Activated CD4-positive, alpha-beta memory T cell treated with anti-CD3 and anti-CD28 coated beads, Interleukin-2, amount 10 ng/mL, durations not matched to agents 7 days and 5 days (primary cell): ENCODE measurements around the gene MCF2. TPM values are rescaled to one million over a fixed set of nuclear protein-coding genes. Genes with fewer than 3 reads are reported as not detected.
"Not testable (repeated sequence)": the region's sequence is repeated elsewhere in the genome, so short reads cannot be mapped to it uniquely, and the experiment has no call there.

Source experiments
- CTCF ChIA-PET: fragments of 350-600 bp; sonication (Branson Sonifier 250); formaldehyde crosslinking; loops from one replicate; lab custom pipeline; 2021; ENCODE audit warnings: antibody characterized with exemption, inconsistent platforms; lab: Charles Lee
- POLR2A ChIA-PET: fragments of 350-600 bp; sonication (Branson Sonifier 250); formaldehyde crosslinking; loops from one replicate; lab custom pipeline; 2021; ENCODE audit warnings: antibody characterized with exemption; lab: Charles Lee
- DNase-seq: peaks from one replicate; pipeline ENCODE4 v3.0.0-alpha.2; 2020
- H3K27ac Mint-ChIP-seq: one replicate; pipeline ENCODE4 v1.8.0; 2021; ENCODE audit warnings: mild to moderate bottlenecking, mixed read lengths
- H3K27me3 Mint-ChIP-seq: one replicate; pipeline ENCODE4 v1.8.0; 2021; ENCODE audit warnings: mixed read lengths
- H3K36me3 Mint-ChIP-seq: one replicate; pipeline ENCODE4 v1.8.0; 2021; ENCODE audit warnings: low read depth, mixed read lengths
- H3K4me1 Mint-ChIP-seq: one replicate; pipeline ENCODE4 v1.8.0; 2021; ENCODE audit warnings: mixed read lengths
- H3K4me3 Mint-ChIP-seq: one replicate; pipeline ENCODE4 v1.8.0; 2021; ENCODE audit warnings: mild to moderate bottlenecking, mixed read lengths
- H3K9me3 Mint-ChIP-seq: one replicate; pipeline ENCODE4 v1.8.0; 2021; ENCODE audit warnings: mixed read lengths
- total RNA-seq, 2 experiments: library from RNA; stranded (reverse); gene quantifications; one replicate each; pipeline ENCODE4 v1.2.3, GENCODE V29; 2021

The MCF2 gene
- total RNA-seq, 2 experiments from 2014 or later = 0.25 to 0.40 TPM

DNA sequence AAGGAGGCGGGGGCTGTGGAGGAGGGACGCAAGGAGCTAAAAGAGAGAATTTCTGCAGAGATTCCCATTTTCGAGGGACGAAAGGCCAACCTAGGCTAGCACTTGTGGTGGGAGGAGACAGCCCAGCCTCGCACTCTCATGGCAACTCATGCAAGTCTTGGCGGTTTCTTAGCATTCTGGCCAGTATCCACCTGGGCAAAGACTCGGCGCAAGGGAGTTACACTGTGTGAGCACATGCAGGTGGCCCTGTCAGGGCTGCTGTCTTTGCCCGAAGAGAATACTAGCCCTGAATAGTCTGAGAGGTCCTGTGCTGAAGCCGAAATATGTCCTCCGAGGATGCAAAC, 15.5 kb downstream of the MCF2 start:
- peaks cover 19% of the 10 kb centered on the region for H3K27me3 Mint-ChIP-seq
- no peak overlapping the region for H3K4me3 Mint-ChIP-seq
- H3K9me3 Mint-ChIP-seq = no peaks in the 10 kb centered on the region
- POLR2A ChIA-PET = no interaction called here
- H3K36me3 Mint-ChIP-seq = no peaks in the 10 kb centered on the region
- DNase-seq = no peak
- CTCF ChIA-PET = no interaction called here
- peaks cover 8% of the 10 kb centered on the region for H3K4me1 Mint-ChIP-seq
- no peak overlapping the region for H3K27ac Mint-ChIP-seq

- CTCF ChIA-PET = no interaction called here
- H3K9me3 Mint-ChIP-seq = no peaks in the 10 kb centered on the region
- POLR2A ChIA-PET = no interaction called here
- DNase-seq = no peak
- H3K27me3 Mint-ChIP-seq = peaks cover 19% of the 10 kb centered on the region
- H3K36me3 Mint-ChIP-seq = no peaks in the 10 kb centered on the region
- peaks cover 8% of the 10 kb centered on the region for H3K4me1 Mint-ChIP-seq
- H3K27ac Mint-ChIP-seq = no peak overlapping the region
- H3K4me3 Mint-ChIP-seq = no peak overlapping the region
These were observed 16.0 kb downstream of the MCF2 start for GRCh38 chrX:139691843-139692505.

- H3K4me3 Mint-ChIP-seq = no peak overlapping the region
- CTCF ChIA-PET = no interaction called here
- no peak overlapping the region for H3K27ac Mint-ChIP-seq
- no peaks in the 10 kb centered on the region for H3K36me3 Mint-ChIP-seq
- peaks cover 8% of the 10 kb centered on the region for H3K4me1 Mint-ChIP-seq
- POLR2A ChIA-PET = no interaction called here
- H3K27me3 Mint-ChIP-seq = peaks cover 19% of the 10 kb centered on the region
- DNase-seq = no peak
- no peaks in the 10 kb centered on the region for H3K9me3 Mint-ChIP-seq
These were observed 16.5 kb downstream of the MCF2 start for GRCh38 chrX:139691493-139691842.

DNA sequence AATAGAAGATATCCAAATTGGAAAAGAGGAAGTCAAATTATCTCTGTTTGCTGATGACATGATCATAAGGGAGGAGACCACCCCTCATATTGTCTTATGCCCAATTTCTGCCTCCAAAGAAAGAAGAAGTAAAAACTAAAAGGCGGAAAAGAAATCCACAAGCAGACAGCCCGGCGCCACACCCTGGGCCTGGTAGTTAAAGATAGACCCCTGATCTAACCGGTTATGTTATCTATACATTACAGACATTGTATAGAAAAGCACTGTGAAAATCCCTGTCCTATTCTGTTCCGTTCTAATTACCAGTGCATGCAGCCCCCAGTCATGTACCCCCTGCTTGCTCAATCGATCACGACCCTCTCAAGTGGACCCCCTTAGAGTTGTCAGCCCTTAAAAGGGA, 22.8 kb downstream of the MCF2 start:
- DNase-seq, CTCF ChIA-PET, POLR2A ChIA-PET, H3K36me3 Mint-ChIP-seq, H3K9me3 Mint-ChIP-seq, H3K4me1 Mint-ChIP-seq, H3K4me3 Mint-ChIP-seq, H3K27me3 Mint-ChIP-seq, H3K27ac Mint-ChIP-seq: not testable (repeated sequence)

DNA sequence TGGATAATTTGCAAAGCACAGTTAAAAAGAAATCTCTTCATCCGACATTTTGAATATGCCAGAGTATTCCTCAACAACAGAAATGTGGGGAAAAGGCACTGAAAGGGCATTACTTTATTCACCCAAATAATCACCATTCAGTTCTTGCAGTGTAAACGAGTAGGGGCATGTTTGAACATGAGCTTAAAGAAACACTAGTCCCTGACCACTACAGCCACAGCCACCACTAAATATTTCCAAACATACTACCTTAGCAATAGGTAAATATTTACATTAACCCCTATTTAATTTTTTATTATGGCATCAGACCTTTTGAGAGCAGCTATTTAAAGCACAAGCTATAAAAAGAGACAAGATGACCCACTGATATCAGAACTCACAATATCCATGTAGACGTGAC, 27.6 kb downstream of the MCF2 start:
- CTCF ChIA-PET = no interaction called here
- Mint-ChIP-seq H3K36me3 (no peaks in the 10 kb centered on the region), H3K27ac (no peak overlapping the region), H3K4me1 (no peaks in the 10 kb centered on the region), H3K27me3 (no peaks in the 10 kb centered on the region), H3K9me3 (peaks cover 4% of the 10 kb centered on the region), H3K4me3 (no peak overlapping the region)
- POLR2A ChIA-PET = no interaction called here
- DNase-seq = no peak

DNA sequence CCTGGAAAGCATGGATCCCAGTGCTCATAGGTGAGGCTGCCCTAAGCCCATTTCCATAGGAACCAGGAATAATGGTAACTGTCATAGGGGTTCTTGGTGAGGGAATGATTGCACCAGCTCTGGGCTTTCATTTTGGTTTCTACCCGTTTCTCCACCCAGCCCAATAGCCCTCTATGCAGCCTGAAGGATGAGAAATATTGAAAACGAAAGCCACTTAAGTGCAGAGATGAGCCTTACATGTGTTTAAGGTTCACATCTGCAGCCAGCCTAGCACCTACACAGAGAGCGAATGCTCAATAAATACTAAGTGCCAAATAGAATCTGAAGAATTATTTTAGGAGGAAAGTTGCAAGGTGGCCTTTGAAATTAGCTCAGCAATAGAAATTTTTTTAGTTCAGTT, 60.4 kb downstream of the MCF2 start:
- CTCF ChIA-PET = no interaction called here
- Mint-ChIP-seq H3K36me3 (no peaks in the 10 kb centered on the region), H3K4me3 (no peak overlapping the region), H3K27me3 (no peaks in the 10 kb centered on the region), H3K9me3 (no peaks in the 10 kb centered on the region), H3K4me1 (no peaks in the 10 kb centered on the region), H3K27ac (no peak overlapping the region)
- DNase-seq = no peak
- POLR2A ChIA-PET = no interaction called here

DNA sequence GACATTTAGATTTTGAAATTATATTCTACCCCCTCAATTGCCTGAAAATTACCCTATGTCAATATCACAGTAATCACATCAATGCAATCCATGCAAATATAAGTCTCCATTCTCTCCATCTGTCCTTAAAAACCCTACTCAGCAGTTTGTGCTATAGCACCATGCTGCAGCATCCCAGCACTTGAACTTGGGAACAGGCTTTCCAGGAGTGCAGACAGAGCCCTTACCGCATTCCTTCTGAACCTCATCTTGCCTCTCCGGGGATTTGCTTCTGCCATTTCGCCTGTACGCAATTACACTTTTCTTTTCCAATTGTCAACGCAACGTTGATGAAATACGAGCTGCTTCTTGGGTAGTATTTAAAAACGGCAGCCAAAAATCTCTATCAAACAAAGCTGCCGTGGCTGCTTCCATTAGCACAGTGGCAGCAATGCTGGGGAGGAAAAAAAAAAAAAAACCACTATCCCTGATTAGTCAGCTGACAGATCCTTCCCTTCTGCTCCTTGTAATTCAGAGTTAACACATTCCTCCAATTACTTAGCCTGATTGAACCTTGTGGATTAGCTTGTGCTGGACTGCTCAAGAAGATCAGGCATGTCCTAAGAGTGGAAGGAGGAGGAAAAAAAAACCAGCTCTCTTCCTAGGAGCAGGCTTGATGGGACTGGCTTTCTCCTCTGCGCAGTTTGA, 65.6 kb downstream of the MCF2 start:
- no peaks in the 10 kb centered on the region for H3K36me3 Mint-ChIP-seq
- DNase-seq = no peak
- no peaks in the 10 kb centered on the region for H3K27me3 Mint-ChIP-seq
- H3K4me3 Mint-ChIP-seq = no peak overlapping the region
- CTCF ChIA-PET = no interaction called here
- POLR2A ChIA-PET = interaction anchor here (0.7 kb wide), 1 partner anchor 96 kb away, joined by 3 read pairs; no protein-coding TSS in a partner anchor
- no peaks in the 10 kb centered on the region for H3K4me1 Mint-ChIP-seq
- H3K9me3 Mint-ChIP-seq = no peaks in the 10 kb centered on the region
- H3K27ac Mint-ChIP-seq = no peak overlapping the region

DNA sequence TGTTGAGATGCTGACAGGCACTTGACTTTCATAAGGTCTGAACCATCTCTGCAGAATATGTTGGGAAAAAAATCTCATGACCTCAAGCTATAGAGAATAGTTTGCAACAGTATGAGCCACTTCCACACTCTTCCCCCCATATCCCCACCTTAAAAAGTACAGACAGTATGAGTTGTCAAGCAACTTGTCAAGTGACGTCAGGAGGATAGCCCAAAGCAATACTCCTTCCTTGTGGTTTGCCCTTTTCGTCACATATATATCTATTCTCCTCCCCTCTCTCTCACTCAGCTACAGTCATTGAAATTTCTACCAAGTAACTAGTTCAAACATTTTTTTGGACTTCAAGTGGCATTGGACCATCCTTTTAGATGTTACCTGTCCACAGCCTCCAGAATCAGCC, 67.7 kb downstream of the MCF2 start:
- Mint-ChIP-seq H3K9me3 (no peaks in the 10 kb centered on the region), H3K27me3 (no peaks in the 10 kb centered on the region), H3K4me3 (no peak overlapping the region), H3K4me1 (no peaks in the 10 kb centered on the region), H3K36me3 (no peaks in the 10 kb centered on the region), H3K27ac (no peak overlapping the region)
- ChIA-PET CTCF (no interaction called here), POLR2A (no interaction called here)
- DNase-seq = no peak

GRCh38 chrX:139639253-139639652, 68.7 kb downstream of the MCF2 start:
- Mint-ChIP-seq H3K9me3 (no peaks in the 10 kb centered on the region), H3K4me1 (no peaks in the 10 kb centered on the region), H3K27me3 (no peaks in the 10 kb centered on the region), H3K27ac (no peak overlapping the region), H3K4me3 (no peak overlapping the region), H3K36me3 (no peaks in the 10 kb centered on the region)
- POLR2A ChIA-PET = no interaction called here
- no peak for DNase-seq
- CTCF ChIA-PET = no interaction called here

DNA sequence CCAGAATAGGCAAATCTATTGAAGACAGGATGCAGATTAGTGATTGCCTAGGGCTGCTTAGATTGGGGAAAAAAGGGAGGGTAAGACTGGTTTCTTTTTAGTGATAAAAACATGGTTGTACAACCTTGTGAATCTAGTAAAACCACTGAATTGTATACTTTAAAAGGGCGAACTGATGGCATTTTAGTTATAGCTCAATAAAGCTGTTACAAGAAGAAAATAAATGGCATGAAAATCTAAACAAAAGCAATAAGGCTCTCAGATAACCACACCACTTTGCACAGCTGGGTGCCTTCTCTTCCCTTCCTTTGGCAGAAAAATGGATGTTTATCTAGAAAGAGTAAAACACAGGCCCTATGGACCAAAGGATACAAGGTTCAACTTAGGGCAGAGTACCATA, 107.9 kb downstream of the MCF2 start:
- H3K36me3 Mint-ChIP-seq = no peaks in the 10 kb centered on the region
- no peak overlapping the region for H3K4me3 Mint-ChIP-seq
- no peak for DNase-seq
- no peaks in the 10 kb centered on the region for H3K4me1 Mint-ChIP-seq
- H3K27me3 Mint-ChIP-seq = no peaks in the 10 kb centered on the region
- H3K9me3 Mint-ChIP-seq = no peaks in the 10 kb centered on the region
- POLR2A ChIA-PET = no interaction called here
- CTCF ChIA-PET = no interaction called here
- H3K27ac Mint-ChIP-seq = no peak overlapping the region

DNA sequence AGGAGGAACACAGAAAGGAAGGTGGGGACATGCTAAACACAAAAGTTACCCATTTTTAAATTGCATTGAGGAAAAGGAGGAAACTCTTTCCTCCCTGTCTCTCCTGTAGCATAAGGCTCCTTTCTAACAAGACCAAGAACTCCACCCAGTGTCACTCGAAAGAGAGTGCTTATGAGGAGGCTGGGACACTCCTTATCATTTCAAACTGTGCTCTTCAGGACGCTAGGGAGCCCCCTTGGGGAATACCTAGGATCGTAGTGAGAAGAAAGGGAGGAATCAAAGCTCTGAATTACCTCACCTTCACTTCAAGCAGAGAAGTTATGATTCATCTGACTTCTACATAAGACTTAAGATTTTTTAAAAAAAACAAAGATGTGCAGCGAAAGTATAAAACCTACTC, 111.9 kb downstream of the MCF2 start:
- Mint-ChIP-seq H3K4me1 (no peaks in the 10 kb centered on the region), H3K9me3 (no peaks in the 10 kb centered on the region), H3K27ac (no peak overlapping the region), H3K36me3 (no peaks in the 10 kb centered on the region), H3K27me3 (no peaks in the 10 kb centered on the region), H3K4me3 (no peak overlapping the region)
- ChIA-PET CTCF (no interaction called here), POLR2A (no interaction called here)
- no peak for DNase-seq

- H3K36me3 Mint-ChIP-seq = no peaks in the 10 kb centered on the region
- H3K4me3 Mint-ChIP-seq = no peak overlapping the region
- DNase-seq = no peak
- no peaks in the 10 kb centered on the region for H3K27me3 Mint-ChIP-seq
- ChIA-PET POLR2A (no interaction called here), CTCF (no interaction called here)
- no peaks in the 10 kb centered on the region for H3K9me3 Mint-ChIP-seq
- H3K27ac Mint-ChIP-seq = no peak overlapping the region
- no peaks in the 10 kb centered on the region for H3K4me1 Mint-ChIP-seq
These were observed 122.4 kb downstream of the MCF2 start for GRCh38 chrX:139585613-139586012.

GRCh38 chrX:139581068-139581467, 126.9 kb downstream of the MCF2 start:
- no peak for DNase-seq
- CTCF ChIA-PET = no interaction called here
- POLR2A ChIA-PET = no interaction called here
- H3K4me1 Mint-ChIP-seq = no peaks in the 10 kb centered on the region
- H3K27ac Mint-ChIP-seq = no peak overlapping the region
- H3K36me3 Mint-ChIP-seq = no peaks in the 10 kb centered on the region
- H3K4me3 Mint-ChIP-seq = no peak overlapping the region
- H3K9me3 Mint-ChIP-seq = no peaks in the 10 kb centered on the region
- no peaks in the 10 kb centered on the region for H3K27me3 Mint-ChIP-seq

DNA sequence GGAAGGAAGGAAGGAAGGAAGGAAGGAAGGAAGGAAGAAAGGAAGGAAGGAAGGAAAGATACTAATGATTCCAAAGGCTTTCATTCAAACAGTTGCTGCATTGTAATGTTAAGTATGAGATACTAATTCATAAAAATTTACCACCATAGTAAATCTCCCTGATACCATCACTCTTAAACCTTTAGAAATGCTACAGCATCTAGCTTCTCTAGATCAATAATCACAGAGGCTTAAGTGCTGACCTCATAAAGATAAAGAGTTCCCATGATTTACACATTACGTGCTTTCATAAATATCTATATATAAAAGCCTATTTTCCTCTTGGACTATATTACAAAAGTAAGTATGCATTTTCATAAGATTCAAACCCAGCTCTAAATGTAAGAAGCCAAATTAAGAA, 141.0 kb downstream of the MCF2 start:
- no peak for DNase-seq
- POLR2A ChIA-PET = no interaction called here
- no peaks in the 10 kb centered on the region for H3K4me1 Mint-ChIP-seq

More for the DNA sequence above, 141.0 kb downstream of the MCF2 start:
- no peaks in the 10 kb centered on the region for H3K36me3 Mint-ChIP-seq
- peaks cover 2% of the 10 kb centered on the region for H3K27me3 Mint-ChIP-seq
- H3K27ac Mint-ChIP-seq = no peak overlapping the region
- CTCF ChIA-PET = interaction anchor here (0.6 kb wide), 1 partner anchor 369 kb away, joined by 3 read pairs; no protein-coding TSS in a partner anchor
- no peaks in the 10 kb centered on the region for H3K9me3 Mint-ChIP-seq
- H3K4me3 Mint-ChIP-seq = no peak overlapping the region
